SK-N-SH treated with all-trans-retinoic acid at 6 μM for 48 hours (cell line): ENCODE results near the gene ZNF503.

Experiments used
- ATAC-seq: fragments of 200-7000 bp; cut with Tn5 transposase; 3 replicates; pipeline ENCODE4 v1.9.1; 2020; ENCODE audit warnings: mild to moderate bottlenecking, moderate library complexity
- ARNTL ChIP-seq: fragments of 450-650 bp; formaldehyde crosslinking; IDR thresholded peaks from 2 replicates; pipeline ENCODE4 v1.5.0; 2020; ENCODE audit warnings: low read depth, mild to moderate bottlenecking, moderate library complexity, borderline replicate concordance
- BACH2 ChIP-seq: fragments of 250-450 bp; sonication (Bioruptor Pico); IDR thresholded peaks from 2 replicates; pipeline ENCODE4 v1.9.0; 2021; ENCODE audit warnings: mild to moderate bottlenecking, borderline replicate concordance
- CSDC2 ChIP-seq: fragments of 250-450 bp; sonication (Bioruptor Pico); IDR thresholded peaks from 2 replicates; pipeline ENCODE4 v1.5.0; 2020; ENCODE audit warnings: mild to moderate bottlenecking, moderate library complexity
- CSRNP3 ChIP-seq: fragments of 250-450 bp; sonication (Bioruptor Pico); IDR thresholded peaks from 2 replicates; pipeline ENCODE4 v1.5.1; 2021; ENCODE audit warnings: mild to moderate bottlenecking, moderate library complexity
- ESRRG ChIP-seq: fragments of 250-450 bp; sonication (Bioruptor Pico); IDR thresholded peaks from 2 replicates; pipeline ENCODE4 v1.6.1; 2021; ENCODE audit warnings: mild to moderate bottlenecking
- ISL1 ChIP-seq: fragments of 250-450 bp; sonication (Bioruptor Pico); IDR thresholded peaks from 2 replicates; pipeline ENCODE4 v2.1.2; 2022; ENCODE audit warnings: mild to moderate bottlenecking, moderate library complexity
- OSR1 ChIP-seq: fragments of 250-450 bp; sonication (Bioruptor Pico); IDR thresholded peaks from 2 replicates; pipeline ENCODE4 v1.8.0; 2022; ENCODE audit warnings: moderate library complexity, mild to moderate bottlenecking, inconsistent platforms
- POU6F1 ChIP-seq: fragments of 250-450 bp; sonication (Bioruptor Pico); IDR thresholded peaks from 2 replicates; pipeline ENCODE4 v1.8.0; 2021; ENCODE audit warnings: low read depth, mild to moderate bottlenecking, moderate library complexity, borderline replicate concordance
- PPARA ChIP-seq: fragments of 250-450 bp; sonication (Bioruptor Pico); IDR thresholded peaks from 2 replicates; pipeline ENCODE4 v1.5.0; 2020; ENCODE audit warnings: mild to moderate bottlenecking, borderline replicate concordance
- RARB ChIP-seq: fragments of 250-450 bp; sonication (Bioruptor Pico); IDR thresholded peaks from 2 replicates; pipeline ENCODE4 v1.8.0; 2021; ENCODE audit warnings: mild to moderate bottlenecking, moderate library complexity
- SNAI2 ChIP-seq: fragments of 250-450 bp; sonication (Bioruptor Pico); IDR thresholded peaks from 2 replicates; pipeline ENCODE4 v1.5.0; 2020; ENCODE audit warnings: mild to moderate bottlenecking, moderate library complexity
- TCF4 ChIP-seq: fragments of 250-450 bp; sonication (Bioruptor Pico); IDR thresholded peaks from 2 replicates; pipeline ENCODE4 v1.8.0; 2021; ENCODE audit warnings: mild to moderate bottlenecking, moderate library complexity, borderline replicate concordance
- TOX ChIP-seq: fragments of 250-450 bp; sonication (Bioruptor Pico); IDR thresholded peaks from 2 replicates; pipeline ENCODE4 v1.8.0; 2021; ENCODE audit warnings: mild to moderate bottlenecking, moderate library complexity, borderline replicate concordance
- TSHZ2 ChIP-seq: fragments of 250-450 bp; sonication (Bioruptor Pico); IDR thresholded peaks from 2 replicates; pipeline ENCODE4 v1.5.0; 2020; ENCODE audit warnings: mild to moderate bottlenecking, moderate library complexity
- ZC3H10 ChIP-seq: fragments of 250-450 bp; sonication (Bioruptor Pico); IDR thresholded peaks from 2 replicates; pipeline ENCODE4 v1.5.1; 2021; ENCODE audit warnings: mild to moderate bottlenecking, moderate library complexity
- ZFP3 ChIP-seq: fragments of 250-450 bp; sonication (Bioruptor Pico); IDR thresholded peaks from 2 replicates; pipeline ENCODE4 v1.5.0; 2020; ENCODE audit warnings: mild to moderate bottlenecking, moderate library complexity
- ZNF565 ChIP-seq: fragments of 450-650 bp; formaldehyde crosslinking; conservative IDR thresholded peaks from 2 replicates; pipeline ENCODE4 v1.5.0; 2020; ENCODE audit warnings: low read depth, mild to moderate bottlenecking, moderate library complexity
- ZNF70 ChIP-seq: fragments of 450-650 bp; formaldehyde crosslinking; IDR thresholded peaks from 2 replicates; pipeline ENCODE4 v1.5.0; 2020; ENCODE audit warnings: mild to moderate bottlenecking, moderate library complexity
- ZNF8 ChIP-seq: fragments of 450-650 bp; formaldehyde crosslinking; IDR thresholded peaks from 2 replicates; pipeline ENCODE4 v1.5.0; 2020; ENCODE audit warnings: mild to moderate bottlenecking, moderate library complexity
- TF ChIP-seq, protein P1 (sequence below): fragments of 250-450 bp; sonication (Bioruptor Pico); IDR thresholded peaks from 2 replicates; pipeline ENCODE4 v1.5.1; 2020; ENCODE audit warnings: low read depth, mild to moderate bottlenecking, moderate library complexity
- TF ChIP-seq, protein P2 (sequence below): fragments of 250-450 bp; sonication (Bioruptor Pico); IDR thresholded peaks from 2 replicates; pipeline ENCODE4 v1.8.0; 2020; ENCODE audit warnings: mild to moderate bottlenecking, moderate library complexity, borderline replicate concordance

The ZNF503 gene

GRCh38 chr10:75432763-75433162 lies 31.2 kb upstream of the ZNF503 start:
- TF ChIP-seq CSRNP3 = no peak
- ATAC-seq = no peak

DNA sequence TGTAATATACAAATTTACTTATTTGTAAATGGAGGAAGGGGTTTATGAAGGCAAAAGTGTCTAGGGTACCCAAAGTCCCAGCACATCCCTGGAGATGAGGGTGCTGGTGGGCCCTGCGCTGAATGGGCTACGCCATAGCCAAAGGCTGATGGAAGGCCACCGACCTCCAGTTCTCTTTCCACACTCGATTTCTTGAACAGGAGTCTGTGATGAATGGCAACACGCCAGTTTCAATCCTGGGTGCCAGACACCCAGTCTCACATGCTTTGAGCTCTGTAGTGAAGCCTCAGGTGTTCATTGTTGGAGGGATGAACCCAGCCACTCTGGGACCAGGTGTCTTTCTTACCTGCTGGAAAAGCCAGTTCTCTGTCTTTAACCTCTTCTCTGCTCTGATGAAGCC lies 30.6 kb upstream of the ZNF503 start:
- TF ChIP-seq, protein P1, sequence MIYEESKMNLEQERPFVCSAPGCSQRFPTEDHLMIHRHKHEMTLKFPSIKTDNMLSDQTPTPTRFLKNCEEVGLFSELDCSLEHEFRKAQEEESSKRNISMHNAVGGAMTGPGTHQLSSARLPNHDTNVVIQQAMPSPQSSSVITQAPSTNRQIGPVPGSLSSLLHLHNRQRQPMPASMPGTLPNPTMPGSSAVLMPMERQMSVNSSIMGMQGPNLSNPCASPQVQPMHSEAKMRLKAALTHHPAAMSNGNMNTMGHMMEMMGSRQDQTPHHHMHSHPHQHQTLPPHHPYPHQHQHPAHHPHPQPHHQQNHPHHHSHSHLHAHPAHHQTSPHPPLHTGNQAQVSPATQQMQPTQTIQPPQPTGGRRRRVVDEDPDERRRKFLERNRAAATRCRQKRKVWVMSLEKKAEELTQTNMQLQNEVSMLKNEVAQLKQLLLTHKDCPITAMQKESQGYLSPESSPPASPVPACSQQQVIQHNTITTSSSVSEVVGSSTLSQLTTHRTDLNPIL (CRISPR knock-in tag) = no peak
- no peak for TF ChIP-seq ZNF70
- no peak for TF ChIP-seq ISL1
- TF ChIP-seq ZC3H10 (CRISPR knock-in tag) = no peak
- TF ChIP-seq TSHZ2 = no peak
- ATAC-seq = no peak

- ATAC-seq = no peak
- TF ChIP-seq, protein P1 (CRISPR knock-in tag) = no peak
- TF ChIP-seq ZNF70 (no peak), ARNTL (CRISPR knock-in tag) (no peak), RARB (CRISPR knock-in tag) (no peak), SNAI2 (CRISPR knock-in tag) (no peak), ZFP3 (CRISPR knock-in tag) (no peak), ZC3H10 (CRISPR knock-in tag) (no peak), POU6F1 (CRISPR knock-in tag) (no peak), ZNF8 (CRISPR knock-in tag) (no peak), ISL1 (no peak), CSDC2 (CRISPR knock-in tag) (no peak), OSR1 (CRISPR knock-in tag) (no peak), TCF4 (CRISPR knock-in tag) (no peak), ZNF565 (CRISPR knock-in tag) (no peak), ESRRG (CRISPR knock-in tag) (no peak), BACH2 (CRISPR knock-in tag) (no peak), TSHZ2 (no peak), PPARA (CRISPR knock-in tag) (no peak), TOX (no peak)
- TF ChIP-seq, protein P2, sequence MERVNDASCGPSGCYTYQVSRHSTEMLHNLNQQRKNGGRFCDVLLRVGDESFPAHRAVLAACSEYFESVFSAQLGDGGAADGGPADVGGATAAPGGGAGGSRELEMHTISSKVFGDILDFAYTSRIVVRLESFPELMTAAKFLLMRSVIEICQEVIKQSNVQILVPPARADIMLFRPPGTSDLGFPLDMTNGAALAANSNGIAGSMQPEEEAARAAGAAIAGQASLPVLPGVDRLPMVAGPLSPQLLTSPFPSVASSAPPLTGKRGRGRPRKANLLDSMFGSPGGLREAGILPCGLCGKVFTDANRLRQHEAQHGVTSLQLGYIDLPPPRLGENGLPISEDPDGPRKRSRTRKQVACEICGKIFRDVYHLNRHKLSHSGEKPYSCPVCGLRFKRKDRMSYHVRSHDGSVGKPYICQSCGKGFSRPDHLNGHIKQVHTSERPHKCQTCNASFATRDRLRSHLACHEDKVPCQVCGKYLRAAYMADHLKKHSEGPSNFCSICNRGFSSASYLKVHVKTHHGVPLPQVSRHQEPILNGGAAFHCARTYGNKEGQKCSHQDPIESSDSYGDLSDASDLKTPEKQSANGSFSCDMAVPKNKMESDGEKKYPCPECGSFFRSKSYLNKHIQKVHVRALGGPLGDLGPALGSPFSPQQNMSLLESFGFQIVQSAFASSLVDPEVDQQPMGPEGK (CRISPR knock-in tag) = no peak
These were observed 29.9 kb upstream of the ZNF503 start, which contains the start of gene LRMDA for GRCh38 chr10:75431180-75432111. TSS of gene LRMDA (plus strand) at chr10:75431624.
